Bronchial epithelial cell (primary cell): ENCODE measurements around the gene EPHA1. TPM values are rescaled to one million over a fixed set of nuclear protein-coding genes. Genes with fewer than 3 reads are reported as not detected.
A peak's percentile ranks its signal among the peaks of the same experiment; 100 is the strongest.

Source experiments
- DNase-seq: peaks from one replicate; pipeline ENCODE4 v3.0.0-alpha.2; 2010; ENCODE audit warnings: low read depth
- FAIRE-seq: peaks from 2 replicates; lab custom pipeline; 2011; peaks lifted over from hg19 to GRCh38; lab: Jason Lieb, UNC
- H3K27me3 ChIP-seq: 2 replicates; pipeline ENCODE4 v1.5.1; 2011; ENCODE audit warnings: low read length; ENCODE audit not compliant: control insufficient read depth, insufficient read depth
- H3K36me3 ChIP-seq: 2 replicates; pipeline ENCODE4 v1.5.1; 2011; ENCODE audit warnings: low read length; ENCODE audit not compliant: control insufficient read depth, insufficient read depth
- H3K4me3 ChIP-seq: 2 replicates; pipeline ENCODE4 v1.5.1; 2011; ENCODE audit warnings: mild to moderate bottlenecking, low read depth, low read length, control low read depth
- CTCF ChIP-seq: IDR thresholded peaks from 2 replicates; pipeline ENCODE4 v1.5.1; 2011; ENCODE audit warnings: mild to moderate bottlenecking, moderate library complexity, low read length, control low read depth, inconsistent platforms; ENCODE audit not compliant: insufficient read depth, severe bottlenecking
- total RNA-seq: library from RNA; depleted of rRNA; stranded (reverse); fragments of >200 nt; gene quantifications from 2 replicates; pipeline ENCODE4 v1.2.1, GENCODE V29; 2014

The EPHA1 gene
- total RNA-seq, 1 donor from 2014 or later, result 19.0 TPM

- Histone ChIP-seq H3K4me3 (peak overlapping the region; percentile 40), H3K27me3 (peaks cover 24% of the 10 kb centered on the region), H3K36me3 (no peaks in the 10 kb centered on the region)
- TF ChIP-seq CTCF, result no peak
- DNase-seq (no peak), FAIRE-seq (no peak)
These were observed 47.0 kb downstream of the EPHA1 start for GRCh38 chr7:143361552-143362130.

- Histone ChIP-seq H3K27me3 (peaks cover 24% of the 10 kb centered on the region), H3K4me3 (no peak overlapping the region), H3K36me3 (no peaks in the 10 kb centered on the region)
- FAIRE-seq (no peak), DNase-seq (no peak)
- TF ChIP-seq CTCF, result no peak
These were observed 47.7 kb downstream of the EPHA1 start for GRCh38 chr7:143360788-143361551.

GRCh38 chr7:143359771-143360353 lies 48.8 kb downstream of the EPHA1 start:
- DNase-seq (no peak), FAIRE-seq (no peak)
- TF ChIP-seq CTCF, result no peak
- Histone ChIP-seq H3K4me3 (no peak overlapping the region), H3K27me3 (peaks cover 24% of the 10 kb centered on the region), H3K36me3 (no peaks in the 10 kb centered on the region)

- FAIRE-seq (no peak), DNase-seq (no peak)
- peaks cover 21% of the 10 kb centered on the region for H3K27me3 ChIP-seq
- no peak overlapping the region for H3K4me3 ChIP-seq
- TF ChIP-seq CTCF, result no peak
- no peaks in the 10 kb centered on the region for H3K36me3 ChIP-seq
These were observed 50.0 kb downstream of the EPHA1 start for GRCh38 chr7:143358626-143359025.

- no peak for FAIRE-seq
- peaks cover 12% of the 10 kb centered on the region for H3K27me3 ChIP-seq
These were observed 52.1 kb downstream of the EPHA1 start for GRCh38 chr7:143356414-143357050.

More at GRCh38 chr7:143356414-143357050, 52.1 kb downstream of the EPHA1 start:
- no peak for TF ChIP-seq CTCF
- Histone ChIP-seq H3K36me3 (no peaks in the 10 kb centered on the region), H3K4me3 (no peak overlapping the region)
- DNase-seq, result no peak
